Gastroesophageal sphincter (tissue), 4 donors: ENCODE measurements around the gene DCAF4L1. TPM values are rescaled to one million over a fixed set of nuclear protein-coding genes. Genes with fewer than 3 reads are reported as not detected.

Experiments
- ATAC-seq: fragments of 150-250 bp; one replicate; pipeline ENCODE4 v1.9.1; 2016; ENCODE audit warnings: mild to moderate bottlenecking, moderate library complexity
- H3K27ac ChIP-seq, 4 donors: fragments of 200-600 bp; sonication (generic) in 3 of 4; 1 replicate in 3 of 4; 2 replicates in 1 of 4; pipeline ENCODE4 v1.5.1; 2016 to 2019
- H3K27me3 ChIP-seq: fragments of 200-600 bp; sonication (generic); one replicate; pipeline ENCODE4 v1.5.1; 2019
- H3K36me3 ChIP-seq, 2 donors: fragments of 200-600 bp; sonication (generic); one replicate each; pipeline ENCODE4 v1.5.1; 2019; ENCODE audit warnings: control low read depth in 1 of 2
- H3K4me1 ChIP-seq, 3 donors: fragments of 200-600 bp; sonication (generic); 1 replicate in 2 of 3; 2 replicates in 1 of 3; pipeline ENCODE4 v1.5.1; 2016 to 2019; ENCODE audit warnings: control low read depth in 2 of 3
- H3K4me3 ChIP-seq, 2 donors: fragments of 200-600 bp; sonication (generic); one replicate each; pipeline ENCODE4 v1.5.1; 2019; ENCODE audit warnings: mild to moderate bottlenecking in 1 of 2, moderate library complexity in 1 of 2
- H3K9me3 ChIP-seq, 3 donors: fragments of 200-600 bp; sonication (generic); one replicate each; pipeline ENCODE4 v1.5.1; 2017 to 2019; ENCODE audit warnings: control low read depth in 2 of 3
- CTCF ChIP-seq, 4 experiments: fragments of 200-600 bp in 2 of 4; fragments of 450-650 bp in 2 of 4; sonication (generic) in 1 of 4; IDR thresholded peaks; one replicate each; pipeline ENCODE4 v1.5.1; 2017 to 2019; ENCODE audit warnings: antibody characterized with exemption in 4 of 4, mild to moderate bottlenecking in 2 of 4, moderate library complexity in 2 of 4
- EP300 ChIP-seq: sonication (generic); formaldehyde crosslinking; IDR thresholded peaks from one replicate; pipeline ENCODE4 v1.6.1; 2017; ENCODE audit warnings: antibody characterized with exemption, mild to moderate bottlenecking
- POLR2A ChIP-seq, 2 donors: fragments of 450-650 bp; IDR thresholded peaks; one replicate each; pipeline ENCODE4 v1.6.1; 2017; ENCODE audit warnings: antibody characterized with exemption in 2 of 2, mild to moderate bottlenecking in 2 of 2, moderate library complexity in 1 of 2
- POLR2AphosphoS5 ChIP-seq: sonication (generic); formaldehyde crosslinking; IDR thresholded peaks from one replicate; pipeline ENCODE4 v1.6.1; 2017; ENCODE audit warnings: antibody characterized with exemption
- WGBS, 2 donors: methylation state at CpG; one replicate each; pipeline ENCODE4 v1.1.5; 2018; ENCODE audit warnings: low coverage in 1 of 2; 5-methylcytosine and 5-hydroxymethylcytosine counted together
- total RNA-seq, 4 donors: library from RNA; depleted of rRNA; stranded (reverse); fragments of >200 nt; gene quantifications; one replicate each; pipeline ENCODE4 v1.1.0, GENCODE V29; 2016

Gene DCAF4L1
- under 1 TPM in 3 of 4 donors, not detected in 1; 0.12 to 0.47 (median 0.13) TPM for total RNA-seq

GRCh38 chr4:41981456-41981855 is at the start of gene DCAF4L1:
Gene DCAF4L1, plus strand, starts transcription at chr4:41981756. Its CDS starts 37 bp downstream, at chr4:41981793.
- Histone ChIP-seq H3K9me3 (no peaks in the 10 kb centered on the region), H3K4me1 (no peaks in the 10 kb centered on the region), H3K4me3 (no peak within 1 kb of the TSS), H3K36me3 (no peaks in the 10 kb centered on the region), H3K27me3 (no peaks in the 10 kb centered on the region), H3K27ac (no peak within 1 kb of the TSS)
- no peak for ATAC-seq
- WGBS, 2 donors, result 85 to 90% methylated on average over 10 to 12 of the region's 12 CpGs
- TF ChIP-seq CTCF (IDR thresholded peaks at IDR 0.05), result no peak

GRCh38 chr4:41932988-41933387 is 48.6 kb upstream of the DCAF4L1 start:
- WGBS, 2 donors, result 43 to 54% methylated on average over 2 to 3 of the region's 3 CpGs
- Histone ChIP-seq H3K9me3 (no peaks in the 10 kb centered on the region), H3K4me1 (peaks cover 8 to 30% (median 8%) of the 10 kb centered on the region in 3 donors), H3K36me3 (no peaks in the 10 kb centered on the region), H3K27ac (no peak overlapping the region), H3K27me3 (peaks cover 9% of the 10 kb centered on the region), H3K4me3 (no peak overlapping the region)
- ATAC-seq, result no peak
- no peak for TF ChIP-seq CTCF (IDR thresholded peaks at IDR 0.05)
- TF ChIP-seq POLR2A (IDR thresholded peaks at IDR 0.05), result no peak
- TF ChIP-seq POLR2AphosphoS5, result no peak
- no peak for TF ChIP-seq EP300

- 87 to 89% methylated on average over 5 to 10 of the region's 10 CpGs for WGBS, 2 donors
- H3K27ac ChIP-seq, result peak overlapping the region in 1 of 4 donors; percentile 84
- H3K4me3 ChIP-seq, result peak overlapping the region in 1 of 2 donors; percentile 86
- ATAC-seq, result no peak
- no peaks in the 10 kb centered on the region for H3K9me3 ChIP-seq
- peaks cover 0 to 4% of the 10 kb centered on the region in 2 donors for H3K36me3 ChIP-seq
- peaks cover 8 to 31% (median 8%) of the 10 kb centered on the region in 3 donors for H3K4me1 ChIP-seq
- TF ChIP-seq POLR2A (IDR thresholded peaks at IDR 0.05) (no peak), EP300 (no peak), POLR2AphosphoS5 (no peak), CTCF (IDR thresholded peaks at IDR 0.05) (no peak)
- H3K27me3 ChIP-seq, result peaks cover 6% of the 10 kb centered on the region
Observed at GRCh38 chr4:41933997-41934503, 47.5 kb upstream of the DCAF4L1 start.

- TF ChIP-seq POLR2A (IDR thresholded peaks at IDR 0.05) (no peak), CTCF (IDR thresholded peaks at IDR 0.05) (no peak), POLR2AphosphoS5 (no peak), EP300 (no peak)
- H3K36me3 ChIP-seq, result peaks cover 0 to 9% of the 10 kb centered on the region in 2 donors
- peak overlapping the region in 3 of 4 donors; percentile 82 to 88 (median 84) for H3K27ac ChIP-seq
- no peak for ATAC-seq
- no peaks in the 10 kb centered on the region for H3K9me3 ChIP-seq
- H3K4me1 ChIP-seq, result peaks cover 8 to 31% (median 8%) of the 10 kb centered on the region in 3 donors
- WGBS, 2 donors, result 73 to 100% methylated on average over 1 to 9 of the region's 9 CpGs
- H3K27me3 ChIP-seq, result peaks cover 6% of the 10 kb centered on the region
- peak overlapping the region; percentile 82 to 86 for H3K4me3 ChIP-seq
Observed at GRCh38 chr4:41934514-41934900, 47.0 kb upstream of the DCAF4L1 start.

GRCh38 chr4:41934901-41935651 is 46.5 kb upstream of the DCAF4L1 start, which contains the start of gene TMEM33:
Gene TMEM33, plus strand, starts transcription at chr4:41935429. Its CDS starts 56 bp downstream, at chr4:41935485.
- peak; percentile 94 for ATAC-seq
- Histone ChIP-seq H3K4me3 (peak within 1 kb of the TSS; percentile 82 to 86), H3K36me3 (peaks cover 0 to 15% of the 10 kb centered on the region in 2 donors), H3K27me3 (peaks cover 3% of the 10 kb centered on the region), H3K4me1 (peaks cover 8 to 31% (median 8%) of the 10 kb centered on the region in 3 donors), H3K9me3 (no peaks in the 10 kb centered on the region), H3K27ac (peak within 1 kb of the TSS; percentile 19 to 88 (median 83))
- WGBS, 2 donors, result 2 to 11% methylated on average over 6 to 20 of the region's 49 CpGs
- TF ChIP-seq CTCF (IDR thresholded peaks at IDR 0.05) (peak in 3 of 4 experiments; percentile 34 to 45 (median 38)), POLR2AphosphoS5 (peak; percentile 88), EP300 (no peak), POLR2A (IDR thresholded peaks at IDR 0.05) (peak; percentile 57 to 70)
